Measurements from ENCODE around the gene TYW3. TPM values are rescaled to one million over a fixed set of nuclear protein-coding genes. Genes with fewer than 3 reads are reported as not detected.

Gene TYW3
- total and polyA plus RNA-seq, 2 of the 13 experiments (the other 11 are each of a cell fraction or from before 2014, with no cell fraction given), result 17.6 to 45.8 TPM

GRCh38 chr1:74684301-74684700 is 48.7 kb upstream of the TYW3 start:
- ChIA-PET POLR2A (no interaction called here), CTCF (ENCODE audit: low intra/inter-chr PET ratio, low total read pairs) (no interaction called here)
- H4K20me1 ChIP-seq (ENCODE audit: insufficient read depth, low read length), result no peaks in the 10 kb centered on the region
- no peak for DNase-seq (ENCODE audit: low spot score)
- no peak overlapping the region for H2AFZ ChIP-seq (ENCODE audit: low read length)
- no peaks in the 10 kb centered on the region for H3K36me3 ChIP-seq (replicated peaks in 1 of 2; ENCODE audit: control insufficient read depth in 1 of 2, insufficient read depth in 2 of 2, low read length in 2 of 2)
- H3K4me1 ChIP-seq (ENCODE audit: insufficient read depth, low read length), result no peaks in the 10 kb centered on the region
- WGBS (ENCODE audit: low lambda C conversion rate), result 42% methylated on average over 2 of the region's 2 CpGs
- H3K9me3 ChIP-seq (ENCODE audit: low read length), result no peaks in the 10 kb centered on the region
- no peak for FAIRE-seq
- in situ Hi-C loops (cut with HindIII; ENCODE audit: extremely low pct_ligation_motif_present, low pct_unique_long_range_greater_than_20kb) (loop anchor here (25.0 kb wide), 1 partner anchor 847 kb away; no protein-coding TSS in a partner anchor), intact Hi-C loops (cut with micrococcal nuclease; ENCODE audit: unreplicated experiment) (loop anchor here (10.0 kb wide), 1 partner anchor 180 kb away; no protein-coding TSS in a partner anchor)
- H3K9ac ChIP-seq (ENCODE audit: insufficient read depth, low read depth, low read length), result no peak overlapping the region
- no TSS peak for BruUV-seq (replicated peaks)
- H3K27me3 ChIP-seq (ENCODE audit: control insufficient read depth in 1 of 2, insufficient read depth in 2 of 2, low read length in 2 of 2), result no peaks in the 10 kb centered on the region
- TF ChIP-seq ZNF770 (CRISPR knock-in tag; IDR thresholded peaks at IDR 0.05) (no peak), PPARG (CRISPR knock-in tag; conservative IDR thresholded peaks at IDR 0.05) (no peak), HIC2 (CRISPR knock-in tag; IDR thresholded peaks at IDR 0.05; ENCODE audit: low read depth) (no peak), ZSCAN25 (CRISPR knock-in tag; IDR thresholded peaks at IDR 0.05) (no peak), TAF1 (CRISPR knock-in tag; IDR thresholded peaks at IDR 0.05) (no peak), ZNF550 (CRISPR knock-in tag; IDR thresholded peaks at IDR 0.05; ENCODE audit: borderline replicate concordance) (no peak), ZNF580 (CRISPR knock-in tag; IDR thresholded peaks at IDR 0.05; ENCODE audit: borderline replicate concordance, low read depth) (no peak), ZFAT (CRISPR knock-in tag; conservative IDR thresholded peaks at IDR 0.05) (no peak)
- ATAC-seq, result no peak
- H3K27ac ChIP-seq (ENCODE audit: extremely low read length, insufficient read depth, low read length), result no peak overlapping the region
- H3K4me3 ChIP-seq (replicated peaks in 1 of 3; ENCODE audit: insufficient read depth in 1 of 3, low read depth in 2 of 3, low read length in 3 of 3), result no peak overlapping the region
- H3K79me2 ChIP-seq (ENCODE audit: insufficient read depth, low read length), result no peaks in the 10 kb centered on the region
- no peak overlapping the region for H3K4me2 ChIP-seq (ENCODE audit: low read depth, low read length)

Data from HepG2 (cell line).